ENCODE measurements around the gene FAF2. TPM values are rescaled to one million over a fixed set of nuclear protein-coding genes. Genes with fewer than 3 reads are reported as not detected.

FAF2 gene
- total and polyA plus RNA-seq, 2 donors (not counting 3 experiments of a cell fraction or from before 2014, with no cell fraction given), result 27.9 to 43.5 TPM

- FAIRE-seq (no peak), DNase-seq (ENCODE audit: low read depth, low spot score) (no peak)
- no peak overlapping the region for H3K4me3 ChIP-seq (replicated peaks in 1 of 3; ENCODE audit: insufficient read depth in 1 of 3, low read depth in 1 of 3, low read length in 3 of 3)
- ChIA-PET POLR2A (no interaction called here), CTCF (interaction anchor here (0.9 kb wide), 2 partner anchors 12 to 75 kb away, joined by 3 read pairs; partner anchors contain the start of gene CLTB)
- H3K9ac ChIP-seq (replicated peaks; ENCODE audit: extremely low read depth, insufficient read depth, low read length), result no peak overlapping the region
- TF ChIP-seq MAX (IDR thresholded peaks at IDR 0.05; ENCODE audit: insufficient read depth, insufficient read length), result no peak
- no peak for TF ChIP-seq MYC (IDR thresholded peaks at IDR 0.05; ENCODE audit: low read depth, low read length)
- no peak for TF ChIP-seq FOS (IDR thresholded peaks at IDR 0.05; ENCODE audit: borderline replicate concordance, insufficient read depth, low read length)
- TF ChIP-seq POLR2AphosphoS5 (IDR thresholded peaks at IDR 0.05; ENCODE audit: insufficient read depth, low read depth, low read length), result no peak
- TF ChIP-seq CTCF (IDR thresholded peaks at IDR 0.05; ENCODE audit: extremely low read depth in 1 of 2, insufficient read depth in 1 of 2, low read depth in 1 of 2, low read length in 2 of 2), result no peak
- H2AFZ ChIP-seq (ENCODE audit: low read depth, low read length), result no peak overlapping the region
- H3K27me3 ChIP-seq (ENCODE audit: control insufficient read depth in 2 of 2, insufficient read depth in 2 of 2, low read length in 2 of 2), result no peaks in the 10 kb centered on the region
- no peaks in the 10 kb centered on the region for H3K4me1 ChIP-seq (ENCODE audit: control insufficient read depth, extremely low read depth, insufficient read depth, low read length)
- H3K9me3 ChIP-seq (replicated peaks; ENCODE audit: control insufficient read depth, insufficient read depth, low read length), result no peaks in the 10 kb centered on the region
- BruUV-seq (replicated peaks), result no TSS peak
- H3K9me1 ChIP-seq (replicated peaks; ENCODE audit: control insufficient read depth, extremely low read depth, insufficient read depth, low read length), result no peaks in the 10 kb centered on the region
- H3K36me3 ChIP-seq (ENCODE audit: control insufficient read depth in 2 of 2, extremely low read depth in 1 of 2, insufficient read depth in 2 of 2, low read length in 2 of 2), result peaks cover 21 to 34% of the 10 kb centered on the region in 2 experiments
- dilution Hi-C loops (cut with MboI; ENCODE audit: extremely low pct_ligation_motif_present, low sequenced_read_pairs), result no loop called here
- no peak overlapping the region for H3K27ac ChIP-seq (ENCODE audit: insufficient read depth, low read depth, low read length)
- H4K20me1 ChIP-seq (replicated peaks; ENCODE audit: control insufficient read depth, extremely low read depth, insufficient read depth, low read length), result no peaks in the 10 kb centered on the region
- no peaks in the 10 kb centered on the region for H3K79me2 ChIP-seq (ENCODE audit: control insufficient read depth, insufficient read depth, low read length)
- no peak overlapping the region for H3K4me2 ChIP-seq (ENCODE audit: insufficient read depth, low read length)
- intact Hi-C loops (cut with micrococcal nuclease), result no loop called here
Measured at GRCh38 chr5:176491901-176492300, 43.7 kb downstream of the FAF2 start.

GRCh38 chr5:176492431-176492830, 44.2 kb downstream of the FAF2 start:
- Histone ChIP-seq H3K36me3 (ENCODE audit: control insufficient read depth in 2 of 2, extremely low read depth in 1 of 2, insufficient read depth in 2 of 2, low read length in 2 of 2) (peaks cover 22 to 35% of the 10 kb centered on the region in 2 experiments), H3K27ac (ENCODE audit: insufficient read depth, low read depth, low read length) (no peak overlapping the region), H4K20me1 (replicated peaks; ENCODE audit: control insufficient read depth, extremely low read depth, insufficient read depth, low read length) (no peaks in the 10 kb centered on the region), H2AFZ (ENCODE audit: low read depth, low read length) (no peak overlapping the region), H3K4me1 (ENCODE audit: control insufficient read depth, extremely low read depth, insufficient read depth, low read length) (no peaks in the 10 kb centered on the region), H3K79me2 (ENCODE audit: control insufficient read depth, insufficient read depth, low read length) (no peaks in the 10 kb centered on the region), H3K9ac (replicated peaks; ENCODE audit: extremely low read depth, insufficient read depth, low read length) (no peak overlapping the region), H3K9me3 (replicated peaks; ENCODE audit: control insufficient read depth, insufficient read depth, low read length) (no peaks in the 10 kb centered on the region), H3K27me3 (ENCODE audit: control insufficient read depth in 2 of 2, insufficient read depth in 2 of 2, low read length in 2 of 2) (no peaks in the 10 kb centered on the region), H3K4me3 (replicated peaks in 1 of 3; ENCODE audit: insufficient read depth in 1 of 3, low read depth in 1 of 3, low read length in 3 of 3) (no peak overlapping the region), H3K4me2 (ENCODE audit: insufficient read depth, low read length) (no peak overlapping the region), H3K9me1 (replicated peaks; ENCODE audit: control insufficient read depth, extremely low read depth, insufficient read depth, low read length) (no peaks in the 10 kb centered on the region)
- ChIA-PET CTCF (interaction anchor here (0.9 kb wide), 2 partner anchors 13 to 76 kb away, joined by 3 read pairs; partner anchors contain the start of gene CLTB), POLR2A (no interaction called here)
- intact Hi-C loops (cut with micrococcal nuclease), result no loop called here
- no TSS peak for BruUV-seq (replicated peaks)
- FAIRE-seq (no peak), DNase-seq (ENCODE audit: low read depth, low spot score) (no peak)
- TF ChIP-seq GATA2 (IDR thresholded peaks at IDR 0.05; ENCODE audit: insufficient read depth, insufficient read length, low read depth, low read length) (no peak), EZH2 (IDR thresholded peaks at IDR 0.05; ENCODE audit: borderline replicate concordance, low read depth, low read length, severe bottlenecking) (no peak), POLR2AphosphoS5 (IDR thresholded peaks at IDR 0.05; ENCODE audit: insufficient read depth, low read depth, low read length) (no peak), MAX (IDR thresholded peaks at IDR 0.05; ENCODE audit: insufficient read depth, insufficient read length) (no peak), FOS (IDR thresholded peaks at IDR 0.05; ENCODE audit: borderline replicate concordance, insufficient read depth, low read length) (no peak), JUN (IDR thresholded peaks at IDR 0.05; ENCODE audit: borderline replicate concordance, insufficient read depth, insufficient read length, low read depth) (no peak), POLR2A (IDR thresholded peaks at IDR 0.05; ENCODE audit: low read depth, low read length) (no peak), MYC (IDR thresholded peaks at IDR 0.05; ENCODE audit: low read depth, low read length) (no peak), CTCF (IDR thresholded peaks at IDR 0.05; ENCODE audit: extremely low read depth in 1 of 2, insufficient read depth in 1 of 2, low read depth in 1 of 2, low read length in 2 of 2) (no peak)
- dilution Hi-C loops (cut with MboI; ENCODE audit: extremely low pct_ligation_motif_present, low sequenced_read_pairs), result no loop called here

All from endothelial cell of umbilical vein (primary cell).